ENCODE data around the gene HDX.

DNA sequence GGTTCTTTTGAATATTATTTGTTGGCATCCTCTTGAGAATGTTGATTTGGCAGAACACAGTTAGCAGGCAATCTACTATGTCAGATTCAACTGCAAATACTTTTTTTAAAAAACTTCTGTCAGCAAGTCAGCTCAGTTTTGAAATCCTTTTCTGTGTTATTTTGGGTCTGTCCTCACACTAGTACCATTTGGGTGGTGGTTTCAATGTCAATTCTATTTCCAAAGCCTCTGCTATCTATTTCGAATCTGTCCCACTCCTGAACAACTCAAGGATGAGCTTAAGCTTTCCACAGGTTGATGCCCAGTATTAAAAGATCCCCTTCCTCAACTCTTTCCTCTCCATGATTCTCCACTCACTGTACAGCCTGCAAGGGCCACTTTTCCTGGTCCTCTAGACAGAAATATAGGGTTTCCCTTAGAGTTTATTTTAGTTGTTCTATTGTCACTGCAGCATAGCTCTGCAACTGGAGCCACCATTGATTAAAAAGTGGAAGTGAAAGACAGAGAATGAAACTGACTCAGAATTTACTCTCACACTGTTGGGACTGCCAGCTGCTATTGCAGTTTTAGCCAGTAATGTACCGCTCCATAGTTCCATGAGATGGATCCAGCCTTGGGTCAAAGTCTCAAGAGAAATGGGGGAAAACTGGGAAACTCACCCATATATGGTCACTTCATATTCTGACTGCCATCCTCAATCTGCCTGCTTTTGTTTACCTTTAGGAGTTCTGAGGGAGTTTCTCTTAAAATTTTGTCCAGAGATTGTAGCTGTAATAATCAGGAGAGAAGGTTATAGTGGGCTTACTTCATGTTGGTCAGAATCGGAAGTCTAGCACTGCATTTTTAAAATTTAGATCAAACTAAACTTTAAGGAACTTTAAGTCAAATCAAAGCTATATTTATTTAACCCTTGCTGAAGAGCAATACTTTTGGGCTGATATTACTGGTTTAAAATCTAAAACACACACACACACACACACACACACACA is 14.6 kb downstream of the HDX start:
- TF ChIP-seq, protein P1, sequence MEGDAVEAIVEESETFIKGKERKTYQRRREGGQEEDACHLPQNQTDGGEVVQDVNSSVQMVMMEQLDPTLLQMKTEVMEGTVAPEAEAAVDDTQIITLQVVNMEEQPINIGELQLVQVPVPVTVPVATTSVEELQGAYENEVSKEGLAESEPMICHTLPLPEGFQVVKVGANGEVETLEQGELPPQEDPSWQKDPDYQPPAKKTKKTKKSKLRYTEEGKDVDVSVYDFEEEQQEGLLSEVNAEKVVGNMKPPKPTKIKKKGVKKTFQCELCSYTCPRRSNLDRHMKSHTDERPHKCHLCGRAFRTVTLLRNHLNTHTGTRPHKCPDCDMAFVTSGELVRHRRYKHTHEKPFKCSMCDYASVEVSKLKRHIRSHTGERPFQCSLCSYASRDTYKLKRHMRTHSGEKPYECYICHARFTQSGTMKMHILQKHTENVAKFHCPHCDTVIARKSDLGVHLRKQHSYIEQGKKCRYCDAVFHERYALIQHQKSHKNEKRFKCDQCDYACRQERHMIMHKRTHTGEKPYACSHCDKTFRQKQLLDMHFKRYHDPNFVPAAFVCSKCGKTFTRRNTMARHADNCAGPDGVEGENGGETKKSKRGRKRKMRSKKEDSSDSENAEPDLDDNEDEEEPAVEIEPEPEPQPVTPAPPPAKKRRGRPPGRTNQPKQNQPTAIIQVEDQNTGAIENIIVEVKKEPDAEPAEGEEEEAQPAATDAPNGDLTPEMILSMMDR (IDR thresholded peaks at IDR 0.05) = no peak
- TF ChIP-seq POLR2A (IDR thresholded peaks at IDR 0.05) = no peak
